Neural crest cell (in vitro differentiated cells): ENCODE results near the gene URB1. TPM values are rescaled to one million over a fixed set of nuclear protein-coding genes. Genes with fewer than 3 reads are reported as not detected.
A peak's percentile ranks its signal among the peaks of the same experiment; 100 is the strongest.

Experiments used
- DNase-seq: peaks from one replicate; pipeline ENCODE4 v3.0.0; 2021; ENCODE audit warnings: low read depth, mixed read lengths, low spot score
- H3K27ac Mint-ChIP-seq: one replicate; pipeline ENCODE4 v1.8.0; 2021; ENCODE audit warnings: mild to moderate bottlenecking, mixed read lengths; ENCODE audit not compliant: unreplicated experiment
- H3K27me3 Mint-ChIP-seq: 2 replicates; pipeline ENCODE4 v1.8.0; 2021; ENCODE audit warnings: low read depth, mild to moderate bottlenecking, mixed read lengths
- H3K36me3 Mint-ChIP-seq: 2 replicates; pipeline ENCODE4 v1.8.0; 2021; ENCODE audit warnings: low read depth, mild to moderate bottlenecking, mixed read lengths
- H3K4me1 Mint-ChIP-seq: 2 replicates; pipeline ENCODE4 v1.8.0; 2021; ENCODE audit warnings: mixed read lengths
- H3K4me3 Mint-ChIP-seq: one replicate; pipeline ENCODE4 v1.8.0; 2021; ENCODE audit warnings: mild to moderate bottlenecking, mixed read lengths
- H3K9me3 Mint-ChIP-seq: 2 replicates; pipeline ENCODE4 v1.8.0; 2021; ENCODE audit warnings: mixed read lengths
- CTCF ChIP-seq: fragments of 200-600 bp; sonication (generic); conservative IDR thresholded peaks from 2 replicates; pipeline ENCODE4 v1.5.0; 2021; ENCODE audit warnings: antibody characterized with exemption, mild to moderate bottlenecking
- total RNA-seq: library from RNA; stranded (reverse); gene quantifications from 2 replicates; pipeline ENCODE4 v1.2.1, GENCODE V29; 2021

The URB1 gene
- total RNA-seq, 1 donor from 2014 or later = 23.1 TPM

- Mint-ChIP-seq H3K36me3 (peaks cover 6% of the 10 kb centered on the region), H3K9me3 (peaks cover 6% of the 10 kb centered on the region), H3K4me3 (no peak overlapping the region), H3K27me3 (peaks cover 9% of the 10 kb centered on the region), H3K27ac (no peak overlapping the region), H3K4me1 (no peaks in the 10 kb centered on the region)
- DNase-seq = no peak
- TF ChIP-seq CTCF = no peak
These were observed 30.7 kb upstream of the URB1 start for GRCh38 chr21:32423320-32424190.

GRCh38 chr21:32422064-32422463, 29.3 kb upstream of the URB1 start:
- peaks cover 12% of the 10 kb centered on the region for H3K27me3 Mint-ChIP-seq
- no peak overlapping the region for H3K27ac Mint-ChIP-seq

GRCh38 chr21:32418146-32418545, 25.3 kb upstream of the URB1 start:
- Mint-ChIP-seq H3K9me3 (peaks cover 6% of the 10 kb centered on the region), H3K4me1 (peaks cover 18% of the 10 kb centered on the region), H3K27ac (no peak overlapping the region), H3K36me3 (peaks cover 6% of the 10 kb centered on the region), H3K27me3 (peaks cover 39% of the 10 kb centered on the region), H3K4me3 (no peak overlapping the region)
- TF ChIP-seq CTCF = no peak
- no peak for DNase-seq

More at GRCh38 chr21:32422064-32422463, 29.3 kb upstream of the URB1 start:
- H3K36me3 Mint-ChIP-seq = peaks cover 6% of the 10 kb centered on the region
- no peak overlapping the region for H3K4me3 Mint-ChIP-seq
- TF ChIP-seq CTCF = no peak
- no peak for DNase-seq
- peaks cover 6% of the 10 kb centered on the region for H3K9me3 Mint-ChIP-seq
- H3K4me1 Mint-ChIP-seq = no peaks in the 10 kb centered on the region

GRCh38 chr21:32415451-32416398, 22.9 kb upstream of the URB1 start:
- H3K36me3 Mint-ChIP-seq = no peaks in the 10 kb centered on the region
- H3K4me1 Mint-ChIP-seq = peaks cover 30% of the 10 kb centered on the region
- DNase-seq = no peak
- H3K27ac Mint-ChIP-seq = no peak overlapping the region
- H3K27me3 Mint-ChIP-seq = peaks cover 54% of the 10 kb centered on the region
- H3K9me3 Mint-ChIP-seq = no peaks in the 10 kb centered on the region
- TF ChIP-seq CTCF = no peak
- H3K4me3 Mint-ChIP-seq = no peak overlapping the region

- H3K27me3 Mint-ChIP-seq = peaks cover 64% of the 10 kb centered on the region
- H3K4me3 Mint-ChIP-seq = peak overlapping the region; percentile 42
- no peak overlapping the region for H3K27ac Mint-ChIP-seq
- peaks cover 30% of the 10 kb centered on the region for H3K4me1 Mint-ChIP-seq
- DNase-seq = no peak
- H3K9me3 Mint-ChIP-seq = no peaks in the 10 kb centered on the region
- peak; percentile 35 for TF ChIP-seq CTCF
- H3K36me3 Mint-ChIP-seq = no peaks in the 10 kb centered on the region
These were observed 22.0 kb upstream of the URB1 start for GRCh38 chr21:32414579-32415358.
